A549 (cell line): ENCODE measurements around the gene ZNHIT2.

Experiments used
- CEBPB ChIP-seq, 2 experiments: fragments of >200 bp in 1 of 2; sonication (Bioruptor Twin) in 1 of 2; formaldehyde crosslinking in 1 of 2; IDR thresholded peaks; 2 replicates each; pipeline ENCODE4 v1.6.1; 2012 to 2016
- CHD2 ChIP-seq: fragments of 150-350 bp; IDR thresholded peaks from 2 replicates; pipeline ENCODE4 v1.6.1; 2014; ENCODE audit warnings: low read length; ENCODE audit not compliant: partially characterized antibody
- CTCF ChIP-seq: fragments of >200 bp; sonication (Bioruptor Twin); formaldehyde crosslinking; IDR thresholded peaks from 3 replicates; pipeline ENCODE4 v1.5.1; 2016

GRCh38 chr11:65124480-65125196 is 7.1 kb upstream of the ZNHIT2 start:
- TF ChIP-seq CTCF (no peak), CEBPB (IDR thresholded peaks at IDR 0.05) (no peak), CHD2 (no peak)
